ENCODE data around the gene RGS11.

- TF ChIP-seq EZH2 (IDR thresholded peaks at IDR 0.05; ENCODE audit: insufficient read depth, poor library complexity, severe bottlenecking) (no peak), EZH2phosphoT487 (IDR thresholded peaks at IDR 0.05; ENCODE audit: insufficient read depth, low read depth) (no peak)
These were observed 11.6 kb upstream of the RGS11 start for GRCh38 chr16:287298-287811.
